Smooth muscle cell (in vitro differentiated cells): ENCODE results near the gene AATK. TPM values are rescaled to one million over a fixed set of nuclear protein-coding genes. Genes with fewer than 3 reads are reported as not detected.

Source experiments
- DNase-seq: peaks from one replicate; lab custom pipeline; 2025; ENCODE audit not compliant: unreplicated experiment; lab: John Stamatoyannopoulos, UW
- H2AFZ ChIP-seq: fragments of 200-600 bp; sonication (generic); 2 replicates; pipeline ENCODE4 v1.6.0; 2016; ENCODE audit warnings: antibody characterized with exemption, low read depth, mild to moderate bottlenecking
- H3F3A ChIP-seq: fragments of 200-600 bp; sonication (generic); 2 replicates; pipeline ENCODE4 v1.6.0; 2017; ENCODE audit warnings: antibody characterized with exemption, low read depth
- H3K27ac ChIP-seq: fragments of 200-600 bp; sonication (generic); 2 replicates; pipeline ENCODE4 v1.5.1; 2016; ENCODE audit warnings: low read depth, mild to moderate bottlenecking
- H3K27me3 ChIP-seq: fragments of 200-600 bp; sonication (generic); 2 replicates; pipeline ENCODE4 v1.6.1; 2016; ENCODE audit warnings: low read depth, mild to moderate bottlenecking
- H3K36me3 ChIP-seq: fragments of 200-600 bp; sonication (generic); 2 replicates; pipeline ENCODE4 v1.5.1; 2016; ENCODE audit warnings: low read depth
- H3K4me1 ChIP-seq: fragments of 200-600 bp; sonication (generic); 2 replicates; pipeline ENCODE4 v1.5.1; 2016; ENCODE audit warnings: low read depth
- H3K4me2 ChIP-seq: fragments of 200-600 bp; sonication (generic); 2 replicates; pipeline ENCODE4 v1.6.0; 2016; ENCODE audit warnings: mild to moderate bottlenecking
- H3K4me3 ChIP-seq: fragments of 200-600 bp; sonication (generic); 2 replicates; pipeline ENCODE4 v1.5.1; 2016; ENCODE audit warnings: mild to moderate bottlenecking
- H3K79me2 ChIP-seq: fragments of 200-600 bp; sonication (generic); 2 replicates; pipeline ENCODE4 v1.6.0; 2016; ENCODE audit warnings: low read depth, mild to moderate bottlenecking
- H3K9ac ChIP-seq: fragments of 200-600 bp; sonication (generic); 2 replicates; pipeline ENCODE4 v1.6.0; 2016; ENCODE audit warnings: low read depth
- H3K9me3 ChIP-seq: fragments of 200-600 bp; sonication (generic); replicated peaks from 2 replicates; pipeline ENCODE4 v1.5.1; 2016; ENCODE audit warnings: low read depth
- H4K20me1 ChIP-seq: fragments of 200-600 bp; sonication (generic); 2 replicates; pipeline ENCODE4 v1.6.0; 2016; ENCODE audit warnings: low read depth
- CTCF ChIP-seq: fragments of 200-600 bp; sonication (generic); IDR thresholded peaks from 2 replicates; pipeline ENCODE4 v1.5.1; 2017; ENCODE audit warnings: borderline replicate concordance, mild to moderate bottlenecking, antibody characterized with exemption; ENCODE audit not compliant: insufficient read depth, poor library complexity, severe bottlenecking
- WGBS: methylation state at CpG from one replicate; pipeline ENCODE4 v1.1.7; 2016; ENCODE audit warnings: low lambda C conversion rate; 5-methylcytosine and 5-hydroxymethylcytosine counted together
- polyA plus RNA-seq: library from polyadenylated mRNA; unstranded; fragments of >200 nt; fragmentation: Nextera tagmentation; extraction: Ambion mirVana; gene quantifications from 2 replicates; pipeline ENCODE4 v1.2.1, GENCODE V29; 2016
- total RNA-seq: library from RNA; depleted of rRNA; stranded (reverse); fragments of >200 nt; gene quantifications from 2 replicates; pipeline ENCODE4 v1.2.3, GENCODE V29; 2014

AATK gene
- total and polyA plus RNA-seq, 2 experiments from 2014 or later: 0.61 to 0.67 TPM

- Histone ChIP-seq H3K9ac (no peak overlapping the region), H3K27ac (no peak overlapping the region), H2AFZ (no peak overlapping the region), H3K27me3 (no peaks in the 10 kb centered on the region), H3K4me2 (no peak overlapping the region), H4K20me1 (no peaks in the 10 kb centered on the region), H3K79me2 (no peaks in the 10 kb centered on the region), H3K36me3 (no peaks in the 10 kb centered on the region), H3K9me3 (no peaks in the 10 kb centered on the region), H3K4me1 (no peaks in the 10 kb centered on the region), H3F3A (no peaks in the 10 kb centered on the region), H3K4me3 (no peak overlapping the region)
- no peak for TF ChIP-seq CTCF
- DNase-seq: no peak
- WGBS: 95% methylated on average over 45 of the region's 45 CpGs
Measured at GRCh38 chr17:81196505-81197408, 30.7 kb upstream of the AATK start.

- Histone ChIP-seq H3K9ac (no peak overlapping the region), H3K36me3 (no peaks in the 10 kb centered on the region), H3K4me2 (no peak overlapping the region), H3K4me3 (no peak overlapping the region), H4K20me1 (no peaks in the 10 kb centered on the region), H3K9me3 (no peaks in the 10 kb centered on the region), H3K79me2 (no peaks in the 10 kb centered on the region), H3F3A (no peaks in the 10 kb centered on the region), H3K4me1 (no peaks in the 10 kb centered on the region), H3K27ac (no peak overlapping the region), H2AFZ (no peak overlapping the region), H3K27me3 (no peaks in the 10 kb centered on the region)
- 96% methylated on average over 14 of the region's 14 CpGs for WGBS
- DNase-seq: no peak
- no peak for TF ChIP-seq CTCF
Measured at GRCh38 chr17:81195941-81196495, 30.0 kb upstream of the AATK start.

GRCh38 chr17:81194941-81195901 is 29.2 kb upstream of the AATK start:
- no peak for DNase-seq
- H3K4me2 ChIP-seq: no peak overlapping the region
- no peak overlapping the region for H3K27ac ChIP-seq
- WGBS: 98% methylated on average over 36 of the region's 37 CpGs
- no peaks in the 10 kb centered on the region for H3F3A ChIP-seq
- no peaks in the 10 kb centered on the region for H3K27me3 ChIP-seq
- H3K36me3 ChIP-seq: no peaks in the 10 kb centered on the region
- no peaks in the 10 kb centered on the region for H3K79me2 ChIP-seq
- H3K9ac ChIP-seq: no peak overlapping the region
- H3K4me1 ChIP-seq: no peaks in the 10 kb centered on the region
- H4K20me1 ChIP-seq: no peaks in the 10 kb centered on the region
- no peaks in the 10 kb centered on the region for H3K9me3 ChIP-seq
- no peak overlapping the region for H3K4me3 ChIP-seq
- no peak for TF ChIP-seq CTCF
- H2AFZ ChIP-seq: no peak overlapping the region
